Embryonic facial prominence (tissue), 1 donor: ENCODE measurements around the gene GARIN5B.
"Not testable (repeated sequence)": the region's sequence is repeated elsewhere in the genome, so short reads cannot be mapped to it uniquely, and the experiment has no call there.

Experiments used
- DNase-seq: peaks from one replicate; pipeline ENCODE4 v3.0.0-alpha.2; 2016; ENCODE audit errors: extremely low spot score

GARIN5B gene

DNA sequence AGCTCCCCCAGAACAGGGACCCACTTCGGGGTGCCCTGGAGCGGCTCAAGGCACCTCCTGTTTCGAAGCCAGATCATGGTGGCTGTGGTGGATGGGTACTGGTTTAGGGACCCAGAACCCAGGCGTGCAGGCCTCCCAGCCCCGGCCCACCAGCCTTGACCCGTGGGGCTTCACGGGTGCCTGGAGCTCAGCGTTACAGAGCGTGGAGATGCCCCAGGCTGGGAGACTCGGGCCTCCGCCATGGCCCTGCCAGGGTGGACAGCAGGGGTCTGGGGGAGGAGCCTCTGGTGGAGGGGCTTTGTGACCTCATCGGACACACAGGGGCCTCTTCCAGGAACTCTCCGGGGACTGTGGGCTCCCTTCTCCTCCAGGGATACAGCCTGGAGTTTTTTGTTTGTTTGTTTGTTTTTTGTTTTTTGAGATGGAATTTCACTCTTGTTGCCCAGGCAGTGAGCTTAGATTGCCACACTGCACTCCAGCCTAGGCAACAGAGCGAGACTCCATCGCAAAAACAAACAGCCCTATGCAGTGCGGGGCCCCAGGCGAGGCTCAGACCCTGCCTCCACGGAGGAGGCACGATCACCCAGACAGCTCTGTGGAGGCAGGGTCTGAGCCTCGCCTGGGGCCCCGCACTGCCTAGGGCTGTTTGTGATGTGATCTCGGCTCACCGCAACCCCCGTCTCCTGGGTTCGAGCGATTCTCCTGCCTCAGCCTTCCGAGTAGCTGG lies at the start of gene GARIN5B:
TSS of gene GARIN5B (minus strand) at position 271 of the 727 bp plus-strand sequence. CDS start at position 77, 194 bp downstream.
- no peak for DNase-seq

DNA sequence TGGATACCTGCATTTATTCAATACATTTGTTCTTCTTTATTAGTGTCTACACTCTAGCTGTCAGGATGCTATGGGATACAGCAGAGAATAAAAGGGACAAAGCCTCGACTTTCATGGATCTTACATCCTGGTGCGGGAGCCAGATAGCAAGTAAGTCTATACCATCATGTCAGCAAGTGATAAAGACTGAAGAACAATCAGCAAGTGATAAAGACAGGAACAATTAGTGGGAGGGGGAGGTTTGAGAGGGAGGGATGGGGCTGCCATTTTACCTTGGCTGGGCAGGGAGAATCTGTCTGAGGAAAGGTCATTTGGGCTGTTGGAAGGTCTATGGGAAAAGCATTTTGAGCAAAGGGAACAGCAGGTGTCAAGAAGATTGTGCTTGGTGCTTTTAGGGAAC lies 47.1 kb upstream of the GARIN5B start:
- DNase-seq = no peak

DNA sequence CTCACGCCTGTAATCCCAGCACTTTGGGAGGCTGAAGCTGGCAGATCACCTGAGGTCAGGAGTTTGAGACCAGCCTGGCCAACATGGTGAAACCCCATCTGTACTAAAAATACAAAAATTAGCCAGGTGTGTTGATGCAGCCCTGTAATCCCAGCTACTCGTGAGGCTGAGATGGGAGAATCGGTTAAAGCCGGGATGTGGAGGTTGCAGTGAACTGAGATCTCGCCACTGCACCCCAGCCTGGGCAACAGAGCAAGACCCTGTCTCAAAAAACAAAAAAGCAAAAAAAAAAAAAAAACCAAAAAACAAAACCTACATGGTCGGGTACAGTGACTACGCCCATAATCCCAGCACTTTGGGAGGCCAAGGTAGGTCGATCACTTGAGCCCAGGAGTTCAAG lies 46.1 kb upstream of the GARIN5B start:
- not testable (repeated sequence) for DNase-seq

DNA sequence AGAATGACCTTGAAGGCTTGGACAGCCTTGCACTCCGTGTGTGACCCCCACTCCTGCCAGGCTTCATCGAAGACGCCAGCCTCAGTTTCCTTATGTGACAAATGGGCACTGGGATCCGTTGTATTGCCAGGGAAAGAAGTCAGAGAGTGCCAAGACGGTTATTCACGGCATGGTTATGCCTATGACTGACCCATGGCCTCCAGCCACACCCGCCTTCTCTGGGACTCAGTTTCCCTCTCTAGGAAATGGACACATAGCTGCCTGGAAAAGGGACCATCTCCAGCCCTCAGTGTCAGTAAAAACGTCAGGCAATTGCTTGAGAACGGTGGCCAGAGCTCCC lies 45.4 kb upstream of the GARIN5B start:
- no peak for DNase-seq

DNA sequence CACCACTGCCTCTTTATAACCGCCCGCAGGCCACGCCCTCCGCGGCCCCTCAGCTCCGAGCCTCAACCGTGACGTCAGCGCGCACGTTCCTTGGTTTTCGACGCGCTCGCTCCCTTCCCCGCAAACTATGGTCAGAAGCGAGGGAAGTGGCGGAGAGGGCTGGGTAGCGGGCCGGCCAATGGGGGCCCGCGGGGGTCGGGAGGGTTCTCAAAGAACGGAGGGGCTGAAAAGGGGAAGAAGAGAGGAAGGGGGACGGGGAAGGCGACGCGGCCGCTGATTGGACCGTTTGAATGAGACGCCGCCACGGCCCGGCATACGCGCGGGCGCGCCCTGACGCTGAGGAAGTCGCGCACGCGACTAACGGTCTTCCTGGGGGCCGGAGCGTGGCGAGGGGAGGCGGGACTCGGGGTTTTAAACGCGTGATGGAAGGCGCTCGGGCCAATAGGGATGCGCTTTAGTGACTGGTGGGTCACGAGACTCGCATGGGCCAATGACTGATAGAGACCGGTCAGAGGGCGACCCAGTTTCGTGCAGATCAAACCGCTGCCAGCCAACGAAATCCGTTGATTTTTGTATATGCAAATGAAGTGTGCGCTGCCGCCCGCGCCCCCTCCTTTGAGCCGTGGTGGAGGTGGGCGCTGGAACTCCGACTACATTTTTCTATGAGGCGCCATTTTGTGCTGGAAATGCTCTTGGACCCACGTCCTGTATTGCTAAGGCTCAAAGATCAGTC lies 44.9 kb upstream of the GARIN5B start:
- DNase-seq = peak; percentile 99

DNA sequence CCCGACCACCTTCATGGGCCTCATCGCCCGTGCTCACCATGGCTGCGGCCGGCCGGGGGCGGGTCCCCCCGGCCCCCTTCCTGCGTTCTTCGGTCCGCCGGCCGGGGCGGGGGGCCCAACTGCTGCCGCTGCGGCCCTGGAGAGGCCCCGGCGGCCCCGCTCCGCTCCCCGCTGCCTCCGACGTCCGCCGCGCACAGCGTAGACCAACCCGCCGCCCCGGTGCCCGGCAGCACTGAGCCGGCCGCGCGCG lies 44.4 kb upstream of the GARIN5B start, which contains the start of gene UBE2S:
TSS of gene UBE2S (minus strand) at position 239 of the 250 bp plus-strand sequence. CDS start at position 40, 199 bp downstream.
- not testable (repeated sequence) for DNase-seq

DNA sequence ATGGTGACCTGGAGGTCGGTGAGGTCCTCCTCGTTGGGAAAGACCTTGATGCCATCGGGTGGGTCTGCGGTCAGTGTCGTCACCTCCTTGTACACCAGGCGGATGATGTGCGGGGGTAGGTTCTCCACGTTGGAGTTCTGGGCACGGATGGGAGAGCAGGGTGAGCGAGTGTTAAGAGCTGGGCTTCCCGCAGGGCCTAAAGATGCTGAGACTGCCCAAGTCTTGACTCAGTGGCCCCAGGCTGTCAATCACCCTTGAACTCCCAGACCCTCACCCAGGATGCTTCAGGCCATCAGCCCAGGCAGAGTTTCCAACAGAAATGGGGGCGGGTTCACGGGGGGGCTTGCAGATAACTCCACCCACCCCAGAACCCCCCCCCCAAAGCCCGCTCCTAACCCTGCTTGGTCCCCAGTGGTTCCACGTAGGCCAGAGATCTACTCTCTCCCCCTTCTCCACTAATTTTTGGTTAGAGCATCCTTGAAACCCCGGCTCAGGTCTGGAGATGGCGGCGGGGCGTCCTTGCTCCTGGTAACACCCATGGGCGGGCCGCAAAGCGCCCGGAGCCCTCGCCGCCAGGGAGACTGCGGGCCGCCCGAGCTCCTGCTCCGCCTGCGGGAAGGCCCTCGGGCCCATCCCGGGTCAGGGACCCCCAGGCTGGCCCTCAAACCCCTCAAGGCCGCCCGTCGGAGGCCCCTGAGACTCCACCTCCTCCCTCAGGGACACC lies 43.9 kb upstream of the GARIN5B start:
- DNase-seq = no peak

DNA sequence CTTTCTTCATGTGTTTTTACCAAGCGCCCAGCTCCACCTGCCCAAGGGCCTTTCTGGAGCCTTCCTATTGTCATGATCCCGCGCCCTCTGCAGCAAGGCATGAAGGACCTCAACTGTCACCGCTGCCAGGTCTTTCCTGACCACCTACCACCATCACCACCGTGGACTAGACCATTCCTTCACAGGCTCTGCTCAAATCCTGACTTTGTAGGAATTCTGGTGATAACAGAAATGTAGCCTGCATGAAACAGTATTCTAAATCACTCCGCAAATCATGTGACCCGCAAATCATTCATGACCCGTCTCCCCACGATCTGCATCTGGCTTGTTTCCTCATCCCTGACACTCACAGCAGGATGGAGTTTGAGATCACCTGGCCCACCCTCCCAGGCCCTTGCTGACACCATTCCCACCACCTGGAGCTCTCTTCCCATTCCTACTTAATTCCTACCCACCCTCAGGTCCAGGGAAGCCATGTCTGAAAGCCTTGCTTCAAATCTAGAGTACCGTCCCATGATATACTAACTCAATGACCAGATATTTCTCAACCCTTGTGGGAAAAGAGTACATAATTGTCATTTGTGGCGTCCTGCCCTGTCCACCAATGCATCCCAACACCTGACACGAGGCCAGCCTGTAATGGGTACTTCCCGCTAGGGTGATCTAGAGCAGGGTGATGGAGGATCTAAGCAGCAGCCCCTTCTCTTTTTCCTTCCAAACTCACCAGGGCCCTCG lies 43.2 kb upstream of the GARIN5B start:
- no peak for DNase-seq

DNA sequence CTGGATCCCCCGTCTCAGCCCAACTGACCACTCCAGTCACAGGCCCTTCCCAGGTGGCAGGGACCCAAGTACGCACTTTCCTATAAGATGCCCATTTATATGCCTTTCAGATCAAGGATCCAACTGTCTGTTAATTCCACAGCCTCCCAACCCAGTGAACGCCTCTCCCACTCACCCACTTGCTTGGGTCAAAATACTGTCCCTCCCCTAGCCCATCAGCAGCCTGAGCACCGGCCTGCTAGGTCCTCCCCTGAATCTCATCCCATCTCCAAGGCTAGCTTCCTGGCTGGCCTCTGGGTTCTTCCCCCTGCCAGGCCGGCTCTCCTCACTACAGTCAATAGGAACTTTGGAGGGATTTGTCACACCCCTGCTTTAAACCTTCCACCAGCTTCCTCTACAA lies 42.6 kb upstream of the GARIN5B start:
- no peak for DNase-seq

DNA sequence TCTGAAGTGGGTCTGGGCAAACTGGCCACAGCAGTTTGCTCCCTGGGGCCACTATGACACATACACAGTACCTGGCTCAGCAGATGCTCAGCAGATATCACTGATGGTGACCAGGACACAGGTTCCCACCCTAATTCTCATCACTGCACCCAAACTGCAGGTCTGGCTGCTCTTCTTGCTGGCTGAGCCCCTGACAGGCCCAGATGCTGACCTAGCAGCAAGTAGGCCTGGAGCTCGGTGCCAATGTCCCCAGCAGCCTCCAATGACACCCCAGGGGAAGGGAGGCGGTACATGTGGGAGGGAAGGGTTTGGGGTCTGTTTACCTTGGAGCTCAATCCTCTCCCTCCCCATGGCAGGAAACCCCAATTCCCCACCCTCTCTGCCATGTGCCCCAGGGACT lies 39.4 kb upstream of the GARIN5B start:
- DNase-seq = no peak

DNA sequence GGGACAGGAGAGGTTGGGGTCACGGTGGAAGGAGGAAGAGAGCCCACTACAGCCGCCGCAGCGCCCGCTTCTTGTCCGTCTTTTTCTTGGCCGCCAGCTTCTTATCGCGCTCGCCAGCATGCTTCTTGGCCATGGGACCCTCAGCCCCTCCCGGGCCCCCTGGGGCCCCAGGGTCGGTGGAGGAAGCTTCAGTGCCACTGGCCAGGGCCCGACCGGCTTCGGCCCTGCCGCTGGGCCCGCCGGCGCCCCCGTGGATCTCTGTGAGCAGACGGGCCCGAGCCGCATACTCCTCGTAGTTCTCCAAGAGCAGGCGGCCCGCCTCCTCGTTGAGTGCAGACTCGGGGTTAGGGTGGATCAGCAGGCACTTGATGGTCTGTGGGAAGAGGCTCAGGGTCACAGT lies 38.3 kb upstream of the GARIN5B start:
- DNase-seq = not testable (repeated sequence)

DNA sequence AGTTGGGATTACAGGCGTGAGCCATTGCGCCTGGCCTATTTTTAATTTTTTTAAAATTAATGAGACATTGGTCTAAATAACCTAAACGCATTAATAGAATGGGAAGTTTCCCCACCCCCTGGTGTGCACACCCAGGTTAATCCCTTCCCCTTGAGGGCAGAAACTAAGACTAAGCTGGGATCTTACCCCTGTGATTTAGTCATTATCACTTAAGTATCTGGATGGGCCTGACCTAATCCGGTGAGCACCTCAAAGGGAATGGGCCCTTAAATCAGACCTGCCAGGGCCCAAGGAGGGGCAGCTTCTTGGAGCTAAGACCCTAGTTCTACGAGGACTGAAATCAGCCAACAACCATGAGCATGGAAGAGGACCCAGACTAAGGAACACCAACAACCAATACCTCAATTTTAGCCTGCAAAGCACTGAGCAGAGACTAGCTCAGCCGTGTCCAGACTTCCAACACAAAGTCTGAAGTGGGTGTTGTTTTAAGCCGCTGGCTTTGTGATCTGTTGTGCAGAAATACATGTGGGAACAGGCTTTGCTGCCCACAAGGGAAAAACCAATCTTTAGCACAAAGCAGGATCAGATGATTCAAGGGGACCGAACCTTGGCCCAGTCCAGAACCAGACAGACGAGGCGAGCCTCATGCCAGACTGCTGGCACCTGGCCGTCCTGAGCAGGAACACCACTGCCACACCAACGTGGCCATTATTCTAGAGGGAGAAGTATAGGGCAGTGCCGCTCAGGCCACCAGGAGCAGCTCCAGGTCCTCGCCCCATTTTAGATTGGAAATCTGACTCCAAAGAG lies 37.4 kb upstream of the GARIN5B start:
- no peak for DNase-seq

DNA sequence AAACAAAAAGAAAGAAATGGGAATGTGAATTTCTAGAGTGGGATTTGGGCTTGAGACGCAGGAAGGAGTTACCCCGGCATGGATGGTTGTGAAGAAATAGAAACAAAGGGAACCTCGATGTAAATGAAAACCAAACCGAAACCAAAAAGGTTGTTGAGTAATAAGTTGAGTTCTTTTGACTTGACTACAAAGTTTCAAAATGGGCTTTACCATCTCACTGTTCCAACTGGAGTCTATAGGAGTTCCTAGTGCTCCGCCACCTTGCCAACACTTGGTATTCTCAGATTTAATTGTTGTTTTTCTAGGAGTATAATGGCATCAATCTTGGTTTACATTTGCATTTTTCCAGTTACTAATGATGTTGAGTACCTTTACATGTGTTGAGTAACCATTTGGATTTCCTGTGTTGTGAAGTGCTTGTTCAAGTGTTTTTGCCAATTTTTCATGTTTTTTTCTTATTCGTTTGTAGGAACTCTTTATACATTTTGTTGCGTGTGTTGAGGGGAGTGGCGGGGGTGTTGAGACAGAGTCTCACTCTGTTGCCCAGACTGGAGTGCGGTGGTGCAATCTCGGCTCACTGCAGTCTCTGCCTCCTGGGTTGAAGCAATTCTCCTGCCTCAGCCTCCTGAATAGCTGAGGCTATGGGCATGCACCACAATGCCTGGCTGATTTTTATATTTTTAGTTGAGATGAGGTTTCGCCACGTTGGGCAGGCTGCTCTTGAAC lies 35.3 kb upstream of the GARIN5B start:
- no peak for DNase-seq

DNA sequence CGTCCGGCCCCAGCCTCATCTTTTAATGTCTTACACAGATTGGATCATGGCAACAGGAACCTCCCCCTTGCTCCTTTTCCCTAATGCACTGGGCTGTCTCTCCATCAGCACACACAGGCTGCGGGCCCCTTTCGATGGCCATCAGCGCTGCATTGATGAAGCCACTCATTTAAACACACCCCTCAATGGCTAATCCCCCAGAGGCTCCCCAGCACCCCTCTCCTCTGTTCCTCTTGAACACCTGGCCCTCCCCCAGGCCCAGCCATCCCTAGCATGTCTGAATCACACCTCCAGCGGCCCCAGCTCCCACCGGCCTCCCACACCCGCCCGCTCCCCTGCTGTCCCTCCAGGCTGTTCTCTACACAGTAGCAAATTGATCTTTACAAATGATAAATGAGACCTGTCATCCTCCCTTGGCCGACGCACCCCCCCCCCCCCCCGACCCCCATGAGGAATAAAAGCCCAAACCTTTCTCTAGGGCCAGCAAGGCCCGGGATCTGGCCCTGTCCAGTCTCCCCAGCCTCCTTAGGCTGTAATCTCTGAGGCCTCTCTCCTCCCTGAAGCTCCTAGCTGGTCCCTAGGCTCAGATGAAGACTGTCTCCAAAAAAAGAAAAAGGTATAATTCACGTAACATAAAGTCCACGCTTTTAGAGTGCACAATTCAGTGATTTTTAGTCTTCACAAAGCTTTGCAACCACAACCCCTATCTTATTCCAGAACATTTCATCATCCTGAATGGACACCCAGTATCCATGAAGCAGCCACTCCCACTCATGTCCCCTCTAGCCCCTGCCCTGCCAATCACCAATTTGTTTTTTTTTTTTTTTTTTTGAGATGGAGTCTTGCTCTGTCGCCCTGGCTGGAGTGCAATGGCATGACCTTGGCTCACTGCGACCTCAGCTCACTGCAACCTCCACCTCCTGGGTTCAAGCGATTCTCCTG lies 30.0 kb upstream of the GARIN5B start:
- DNase-seq = no peak

DNA sequence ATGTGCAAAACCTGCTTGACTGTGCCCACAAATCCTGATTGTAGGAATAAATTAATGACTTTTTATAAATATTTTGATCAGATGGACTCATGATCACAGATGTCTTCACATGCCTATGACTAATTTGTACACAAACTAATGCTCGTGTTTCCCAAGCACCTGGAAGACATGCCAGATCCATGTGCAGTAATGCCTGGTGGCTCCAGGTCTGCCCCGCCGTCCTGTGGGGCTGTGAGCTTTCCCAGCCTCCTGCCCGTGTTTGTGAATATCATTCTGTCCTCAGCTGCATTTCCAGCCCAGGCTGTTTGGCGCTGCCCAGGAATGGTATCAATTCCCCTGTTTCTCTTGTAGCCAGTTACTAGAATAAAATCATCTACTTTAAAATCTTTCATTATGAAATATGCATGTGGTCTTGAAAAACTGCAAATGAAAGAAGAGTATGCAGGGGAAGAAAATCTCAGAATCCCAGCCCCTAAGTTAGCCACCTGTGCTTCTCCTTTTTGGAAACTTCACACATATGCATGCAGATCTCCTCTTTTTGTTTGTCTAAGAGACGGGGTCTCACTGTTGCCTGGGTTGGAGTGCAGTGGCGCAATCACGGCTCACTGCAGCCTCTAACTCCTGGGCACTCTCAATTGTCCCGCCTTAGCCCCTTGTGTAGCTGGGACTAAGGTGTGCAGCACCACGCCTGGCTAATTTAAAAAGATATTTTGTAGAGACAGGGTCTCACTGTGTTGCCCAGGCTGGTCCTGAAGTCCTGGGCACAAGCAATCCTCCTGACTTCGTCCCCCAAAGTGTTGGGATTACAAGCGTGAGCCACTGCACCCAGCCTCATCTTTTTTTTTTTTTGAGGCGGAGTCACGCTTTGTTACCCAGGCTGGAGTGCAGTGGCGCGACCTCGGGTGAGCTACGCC lies 28.9 kb upstream of the GARIN5B start:
- no peak for DNase-seq

DNA sequence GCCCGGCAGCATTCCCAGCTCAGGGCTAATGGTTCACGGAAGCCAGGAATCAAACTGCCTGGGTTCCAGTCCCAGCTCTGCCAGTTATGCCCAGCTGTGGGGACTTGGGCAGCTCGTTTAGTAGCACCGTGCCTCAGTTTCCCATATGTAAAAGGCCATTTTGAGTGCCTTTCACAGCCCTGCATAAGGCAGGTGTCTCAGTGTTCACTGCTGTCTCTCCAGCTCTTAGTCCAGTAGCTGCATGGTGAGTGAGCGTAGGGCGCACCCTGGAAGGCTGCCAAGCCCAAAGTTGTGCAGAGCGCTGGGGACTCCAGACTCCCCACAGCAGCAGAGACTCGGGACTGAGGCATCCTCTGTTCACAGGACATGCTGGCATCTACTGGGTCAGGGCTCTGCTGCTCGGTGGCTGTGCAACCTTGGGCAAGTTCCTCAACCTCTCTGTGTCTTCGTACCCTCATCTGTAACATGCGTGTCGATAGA lies 28.2 kb upstream of the GARIN5B start:
- DNase-seq = no peak

DNA sequence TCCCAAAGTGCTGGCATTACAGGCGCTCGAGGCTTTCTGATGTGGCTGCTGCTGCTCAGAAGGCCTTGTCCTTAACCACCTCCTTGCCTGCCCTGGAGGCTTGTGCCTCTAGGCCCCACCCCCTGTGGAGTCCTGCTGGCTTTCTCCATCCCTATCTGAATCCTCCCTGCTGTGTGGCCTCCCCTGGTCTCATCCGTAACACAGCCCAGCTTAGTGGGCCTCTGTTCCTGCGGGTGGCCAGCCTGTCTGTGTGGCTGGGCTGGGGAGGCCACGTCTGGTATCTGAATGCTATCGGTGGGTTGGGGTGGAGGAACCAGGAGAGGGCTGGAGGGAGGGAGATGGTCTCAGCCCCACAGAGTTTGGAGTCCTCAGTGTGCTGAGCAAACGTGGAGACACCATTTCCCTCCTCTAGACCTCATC lies 27.4 kb upstream of the GARIN5B start:
- DNase-seq = no peak
